Measurements from ENCODE around the gene PEX11B. TPM values are rescaled to one million over a fixed set of nuclear protein-coding genes. Genes with fewer than 3 reads are reported as not detected.

PEX11B gene
- total and polyA plus RNA-seq, 4 donors: 35.0 to 52.0 (median 44.6) TPM

GRCh38 chr1:145917595-145917994 lies 922 bp downstream of the PEX11B start:
- Histone ChIP-seq H3K4me3 (ENCODE audit: low read depth, low read length) (peak overlapping the region; percentile 96), H3K4me1 (ENCODE audit: control insufficient read depth, insufficient read depth, low read length) (peaks cover 21% of the 10 kb centered on the region), H3K27me3 (ENCODE audit: control insufficient read depth, insufficient read depth, low read length) (no peaks in the 10 kb centered on the region), H3K9me3 (ENCODE audit: control insufficient read depth, insufficient read depth, low read length) (no peaks in the 10 kb centered on the region), H3K36me3 (ENCODE audit: control insufficient read depth, insufficient read depth, low read length) (peaks cover 13% of the 10 kb centered on the region), H3K27ac (ENCODE audit: low read depth, low read length) (no peak overlapping the region)
- 88% methylated on average over 2 of the region's 5 CpGs for WGBS (ENCODE audit: insufficient coverage)
- no peak for DNase-seq (ENCODE audit: low read depth in 4 of 6, low spot score in 6 of 6)

- H3K27ac ChIP-seq (ENCODE audit: low read depth, low read length): no peak overlapping the region
- H3K27me3 ChIP-seq (ENCODE audit: control insufficient read depth, insufficient read depth, low read length): no peaks in the 10 kb centered on the region
- no peak for DNase-seq (ENCODE audit: low read depth in 4 of 6, low spot score in 6 of 6)
- H3K9me3 ChIP-seq (ENCODE audit: control insufficient read depth, insufficient read depth, low read length): no peaks in the 10 kb centered on the region
- H3K4me1 ChIP-seq (ENCODE audit: control insufficient read depth, insufficient read depth, low read length): peaks cover 21% of the 10 kb centered on the region
- H3K4me3 ChIP-seq (ENCODE audit: low read depth, low read length): no peak overlapping the region
- 84% methylated on average over 5 of the region's 5 CpGs for WGBS (ENCODE audit: insufficient coverage)
- peaks cover 18% of the 10 kb centered on the region for H3K36me3 ChIP-seq (ENCODE audit: control insufficient read depth, insufficient read depth, low read length)
These were observed 1.8 kb downstream of the PEX11B start for GRCh38 chr1:145916745-145917144.

- Histone ChIP-seq H3K4me1 (ENCODE audit: control insufficient read depth, insufficient read depth, low read length) (no peaks in the 10 kb centered on the region), H3K9me3 (ENCODE audit: control insufficient read depth, insufficient read depth, low read length) (no peaks in the 10 kb centered on the region), H3K27ac (ENCODE audit: low read depth, low read length) (no peak overlapping the region), H3K27me3 (ENCODE audit: control insufficient read depth, insufficient read depth, low read length) (no peaks in the 10 kb centered on the region), H3K4me3 (ENCODE audit: low read depth, low read length) (no peak overlapping the region), H3K36me3 (ENCODE audit: control insufficient read depth, insufficient read depth, low read length) (peaks cover 18% of the 10 kb centered on the region)
- 93% methylated on average over 9 of the region's 11 CpGs for WGBS (ENCODE audit: insufficient coverage)
- no peak for DNase-seq (ENCODE audit: low read depth in 4 of 6, low spot score in 6 of 6)
These were observed 6.3 kb downstream of the PEX11B start for GRCh38 chr1:145912128-145912641.

GRCh38 chr1:145908653-145909052 lies 9.9 kb downstream of the PEX11B start:
- no peaks in the 10 kb centered on the region for H3K9me3 ChIP-seq (ENCODE audit: control insufficient read depth, insufficient read depth, low read length)
- no peaks in the 10 kb centered on the region for H3K4me1 ChIP-seq (ENCODE audit: control insufficient read depth, insufficient read depth, low read length)
- no peak for DNase-seq (ENCODE audit: low read depth in 4 of 6, low spot score in 6 of 6)
- no peak overlapping the region for H3K27ac ChIP-seq (ENCODE audit: low read depth, low read length)
- H3K36me3 ChIP-seq (ENCODE audit: control insufficient read depth, insufficient read depth, low read length): peaks cover 14% of the 10 kb centered on the region
- H3K4me3 ChIP-seq (ENCODE audit: low read depth, low read length): no peak overlapping the region
- no CpG with 5 or more reads among the region's 1 CpG for WGBS (ENCODE audit: insufficient coverage)
- H3K27me3 ChIP-seq (ENCODE audit: control insufficient read depth, insufficient read depth, low read length): no peaks in the 10 kb centered on the region

GRCh38 chr1:145906954-145907753 lies 11.4 kb downstream of the PEX11B start:
- 71% methylated on average over 6 of the region's 10 CpGs for WGBS (ENCODE audit: insufficient coverage)
- no peaks in the 10 kb centered on the region for H3K9me3 ChIP-seq (ENCODE audit: control insufficient read depth, insufficient read depth, low read length)
- no peak overlapping the region for H3K27ac ChIP-seq (ENCODE audit: low read depth, low read length)
- peaks cover 10% of the 10 kb centered on the region for H3K36me3 ChIP-seq (ENCODE audit: control insufficient read depth, insufficient read depth, low read length)
- no peak for DNase-seq (ENCODE audit: low read depth in 4 of 6, low spot score in 6 of 6)
- H3K4me1 ChIP-seq (ENCODE audit: control insufficient read depth, insufficient read depth, low read length): no peaks in the 10 kb centered on the region
- H3K4me3 ChIP-seq (ENCODE audit: low read depth, low read length): no peak overlapping the region
- H3K27me3 ChIP-seq (ENCODE audit: control insufficient read depth, insufficient read depth, low read length): no peaks in the 10 kb centered on the region

- 81% methylated on average over 8 of the region's 12 CpGs for WGBS (ENCODE audit: insufficient coverage)
- peaks cover 3% of the 10 kb centered on the region for H3K36me3 ChIP-seq (ENCODE audit: control insufficient read depth, insufficient read depth, low read length)
- no peaks in the 10 kb centered on the region for H3K4me1 ChIP-seq (ENCODE audit: control insufficient read depth, insufficient read depth, low read length)
- H3K27ac ChIP-seq (ENCODE audit: low read depth, low read length): no peak overlapping the region
- H3K9me3 ChIP-seq (ENCODE audit: control insufficient read depth, insufficient read depth, low read length): no peaks in the 10 kb centered on the region
- H3K4me3 ChIP-seq (ENCODE audit: low read depth, low read length): no peak overlapping the region
- no peak for DNase-seq (ENCODE audit: low read depth in 4 of 6, low spot score in 6 of 6)
- H3K27me3 ChIP-seq (ENCODE audit: control insufficient read depth, insufficient read depth, low read length): no peaks in the 10 kb centered on the region
These were observed 17.1 kb downstream of the PEX11B start for GRCh38 chr1:145901312-145902021.

- WGBS (ENCODE audit: insufficient coverage): 66% methylated on average over 5 of the region's 5 CpGs
- Histone ChIP-seq H3K9me3 (ENCODE audit: control insufficient read depth, insufficient read depth, low read length) (no peaks in the 10 kb centered on the region), H3K4me1 (ENCODE audit: control insufficient read depth, insufficient read depth, low read length) (no peaks in the 10 kb centered on the region), H3K4me3 (ENCODE audit: low read depth, low read length) (no peak overlapping the region), H3K36me3 (ENCODE audit: control insufficient read depth, insufficient read depth, low read length) (no peaks in the 10 kb centered on the region), H3K27ac (ENCODE audit: low read depth, low read length) (no peak overlapping the region), H3K27me3 (ENCODE audit: control insufficient read depth, insufficient read depth, low read length) (no peaks in the 10 kb centered on the region)
- no peak for DNase-seq (ENCODE audit: low read depth in 4 of 6, low spot score in 6 of 6)
These were observed 19.8 kb downstream of the PEX11B start for GRCh38 chr1:145898756-145899155.

GRCh38 chr1:145897969-145898368 lies 20.5 kb downstream of the PEX11B start:
- Histone ChIP-seq H3K27me3 (ENCODE audit: control insufficient read depth, insufficient read depth, low read length) (no peaks in the 10 kb centered on the region), H3K4me1 (ENCODE audit: control insufficient read depth, insufficient read depth, low read length) (peaks cover 1% of the 10 kb centered on the region), H3K36me3 (ENCODE audit: control insufficient read depth, insufficient read depth, low read length) (no peaks in the 10 kb centered on the region), H3K9me3 (ENCODE audit: control insufficient read depth, insufficient read depth, low read length) (no peaks in the 10 kb centered on the region), H3K27ac (ENCODE audit: low read depth, low read length) (no peak overlapping the region), H3K4me3 (ENCODE audit: low read depth, low read length) (no peak overlapping the region)
- no CpG with 5 or more reads among the region's 1 CpG for WGBS (ENCODE audit: insufficient coverage)
- no peak for DNase-seq (ENCODE audit: low read depth in 4 of 6, low spot score in 6 of 6)

GRCh38 chr1:145895471-145895870 lies 23.0 kb downstream of the PEX11B start:
- no peak for DNase-seq (ENCODE audit: low read depth in 4 of 6, low spot score in 6 of 6)
- Histone ChIP-seq H3K9me3 (ENCODE audit: control insufficient read depth, insufficient read depth, low read length) (no peaks in the 10 kb centered on the region), H3K27ac (ENCODE audit: low read depth, low read length) (no peak overlapping the region), H3K4me1 (ENCODE audit: control insufficient read depth, insufficient read depth, low read length) (peaks cover 12% of the 10 kb centered on the region), H3K27me3 (ENCODE audit: control insufficient read depth, insufficient read depth, low read length) (no peaks in the 10 kb centered on the region), H3K4me3 (ENCODE audit: low read depth, low read length) (no peak overlapping the region), H3K36me3 (ENCODE audit: control insufficient read depth, insufficient read depth, low read length) (no peaks in the 10 kb centered on the region)
- no CpG with 5 or more reads among the region's 1 CpG for WGBS (ENCODE audit: insufficient coverage)

All from spinal cord (tissue), 10 donors.